H1 (cell line): ENCODE results near the gene ZNF273. TPM values are rescaled to one million over a fixed set of nuclear protein-coding genes. Genes with fewer than 3 reads are reported as not detected.

Experiments used
- EGR1 ChIP-seq: IDR thresholded peaks from 2 replicates; pipeline ENCODE4 v1.6.1; 2011; ENCODE audit warnings: low read depth, low read length, borderline replicate concordance
- EP300 ChIP-seq, 2 experiments: IDR thresholded peaks; 1 replicate in 1 of 2; 2 replicates in 1 of 2; pipeline ENCODE4 v1.6.1; 2011 to 2012; ENCODE audit warnings: low read depth in 2 of 2, low read length in 2 of 2, mild to moderate bottlenecking in 2 of 2, borderline replicate concordance in 1 of 2, inconsistent platforms in 1 of 2, moderate library complexity in 1 of 2
- YY1 ChIP-seq: IDR thresholded peaks from 2 replicates; pipeline ENCODE4 v1.6.1; 2011; ENCODE audit warnings: low read depth, mild to moderate bottlenecking, low read length
- polyA plus RNA-seq, 7 experiments: library from polyadenylated mRNA; depleted of rRNA in 3 of 7; stranded (reverse) in 5 of 7; unstranded in 2 of 7; fragments of >200 nt in 5 of 7; fragments of 200-250 nt in 2 of 7; gene quantifications; 1 replicate in 5 of 7; 2 replicates in 1 of 7; 4 replicates in 1 of 7; pipeline versions ENCODE4 v1.2.1 to v1.2.3, GENCODE V29; 2011 to 2013; ENCODE audit warnings: missing spikeins in 2 of 7, mixed read lengths in 2 of 7
- total RNA-seq: library from RNA; stranded (reverse); fragmentation: NEBNext Ultra II Directional; extraction: Animal tissue kit (Norgen Biotek cat#: 25700); gene quantifications from 2 replicates; pipeline ENCODE4 v1.2.1, GENCODE V29; 2021
- TF ChIP-seq, protein P1 (sequence below): fragments of 300-600 bp; sonication (generic); IDR thresholded peaks from 2 replicates; pipeline ENCODE4 v1.7.1; 2012; ENCODE audit warnings: low read length, moderate library complexity, mild to moderate bottlenecking, inconsistent platforms; ENCODE audit not compliant: insufficient replicate concordance
- TF ChIP-seq, protein P2 (sequence below): IDR thresholded peaks from 2 replicates; pipeline ENCODE4 v1.6.1; 2012; ENCODE audit warnings: inconsistent platforms

ZNF273 gene
- total and polyA plus RNA-seq, 2 of the 8 experiments (the other 6 are each of a cell fraction or from before 2014, with no cell fraction given), result 6.2 to 23.2 TPM

DNA sequence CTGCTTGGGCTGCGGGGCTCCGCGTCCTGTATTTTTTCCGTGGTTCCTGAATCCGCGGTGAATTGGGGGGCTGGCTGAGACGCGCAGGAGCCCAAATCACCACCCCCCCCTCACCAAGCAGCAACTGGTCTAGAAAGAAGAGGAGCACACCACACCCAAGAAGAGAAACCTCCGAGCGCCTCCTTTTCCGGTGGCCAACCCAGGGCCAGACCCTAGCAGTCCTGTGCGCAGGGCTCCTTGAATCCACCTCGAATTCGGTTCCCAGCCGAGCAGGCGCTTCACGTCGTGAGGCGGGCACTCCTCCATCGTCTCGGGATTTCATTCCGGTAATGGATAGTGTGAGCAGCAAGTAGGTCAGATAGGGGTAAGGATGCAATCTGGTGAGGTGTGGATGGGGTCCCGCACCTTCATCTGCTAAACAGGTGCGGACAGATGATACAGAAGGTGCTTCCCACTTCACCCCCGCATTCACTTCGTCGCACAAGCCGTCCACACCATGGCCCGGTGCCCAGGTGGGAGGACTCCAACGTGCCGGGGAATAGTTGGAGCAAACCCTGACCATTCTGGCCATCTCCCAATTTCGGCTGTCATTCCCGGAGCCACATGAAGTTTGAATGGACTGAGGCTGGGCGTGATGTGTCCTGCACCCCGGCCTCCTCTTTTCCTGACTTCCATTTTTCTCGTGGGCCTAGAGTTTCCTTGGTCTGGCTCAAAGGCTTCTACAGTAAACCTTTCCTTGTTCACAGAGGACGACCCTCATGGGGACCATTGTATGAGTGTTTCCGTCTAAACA lies 19.8 kb upstream of the ZNF273 start (continued):
- TF ChIP-seq, protein P1, sequence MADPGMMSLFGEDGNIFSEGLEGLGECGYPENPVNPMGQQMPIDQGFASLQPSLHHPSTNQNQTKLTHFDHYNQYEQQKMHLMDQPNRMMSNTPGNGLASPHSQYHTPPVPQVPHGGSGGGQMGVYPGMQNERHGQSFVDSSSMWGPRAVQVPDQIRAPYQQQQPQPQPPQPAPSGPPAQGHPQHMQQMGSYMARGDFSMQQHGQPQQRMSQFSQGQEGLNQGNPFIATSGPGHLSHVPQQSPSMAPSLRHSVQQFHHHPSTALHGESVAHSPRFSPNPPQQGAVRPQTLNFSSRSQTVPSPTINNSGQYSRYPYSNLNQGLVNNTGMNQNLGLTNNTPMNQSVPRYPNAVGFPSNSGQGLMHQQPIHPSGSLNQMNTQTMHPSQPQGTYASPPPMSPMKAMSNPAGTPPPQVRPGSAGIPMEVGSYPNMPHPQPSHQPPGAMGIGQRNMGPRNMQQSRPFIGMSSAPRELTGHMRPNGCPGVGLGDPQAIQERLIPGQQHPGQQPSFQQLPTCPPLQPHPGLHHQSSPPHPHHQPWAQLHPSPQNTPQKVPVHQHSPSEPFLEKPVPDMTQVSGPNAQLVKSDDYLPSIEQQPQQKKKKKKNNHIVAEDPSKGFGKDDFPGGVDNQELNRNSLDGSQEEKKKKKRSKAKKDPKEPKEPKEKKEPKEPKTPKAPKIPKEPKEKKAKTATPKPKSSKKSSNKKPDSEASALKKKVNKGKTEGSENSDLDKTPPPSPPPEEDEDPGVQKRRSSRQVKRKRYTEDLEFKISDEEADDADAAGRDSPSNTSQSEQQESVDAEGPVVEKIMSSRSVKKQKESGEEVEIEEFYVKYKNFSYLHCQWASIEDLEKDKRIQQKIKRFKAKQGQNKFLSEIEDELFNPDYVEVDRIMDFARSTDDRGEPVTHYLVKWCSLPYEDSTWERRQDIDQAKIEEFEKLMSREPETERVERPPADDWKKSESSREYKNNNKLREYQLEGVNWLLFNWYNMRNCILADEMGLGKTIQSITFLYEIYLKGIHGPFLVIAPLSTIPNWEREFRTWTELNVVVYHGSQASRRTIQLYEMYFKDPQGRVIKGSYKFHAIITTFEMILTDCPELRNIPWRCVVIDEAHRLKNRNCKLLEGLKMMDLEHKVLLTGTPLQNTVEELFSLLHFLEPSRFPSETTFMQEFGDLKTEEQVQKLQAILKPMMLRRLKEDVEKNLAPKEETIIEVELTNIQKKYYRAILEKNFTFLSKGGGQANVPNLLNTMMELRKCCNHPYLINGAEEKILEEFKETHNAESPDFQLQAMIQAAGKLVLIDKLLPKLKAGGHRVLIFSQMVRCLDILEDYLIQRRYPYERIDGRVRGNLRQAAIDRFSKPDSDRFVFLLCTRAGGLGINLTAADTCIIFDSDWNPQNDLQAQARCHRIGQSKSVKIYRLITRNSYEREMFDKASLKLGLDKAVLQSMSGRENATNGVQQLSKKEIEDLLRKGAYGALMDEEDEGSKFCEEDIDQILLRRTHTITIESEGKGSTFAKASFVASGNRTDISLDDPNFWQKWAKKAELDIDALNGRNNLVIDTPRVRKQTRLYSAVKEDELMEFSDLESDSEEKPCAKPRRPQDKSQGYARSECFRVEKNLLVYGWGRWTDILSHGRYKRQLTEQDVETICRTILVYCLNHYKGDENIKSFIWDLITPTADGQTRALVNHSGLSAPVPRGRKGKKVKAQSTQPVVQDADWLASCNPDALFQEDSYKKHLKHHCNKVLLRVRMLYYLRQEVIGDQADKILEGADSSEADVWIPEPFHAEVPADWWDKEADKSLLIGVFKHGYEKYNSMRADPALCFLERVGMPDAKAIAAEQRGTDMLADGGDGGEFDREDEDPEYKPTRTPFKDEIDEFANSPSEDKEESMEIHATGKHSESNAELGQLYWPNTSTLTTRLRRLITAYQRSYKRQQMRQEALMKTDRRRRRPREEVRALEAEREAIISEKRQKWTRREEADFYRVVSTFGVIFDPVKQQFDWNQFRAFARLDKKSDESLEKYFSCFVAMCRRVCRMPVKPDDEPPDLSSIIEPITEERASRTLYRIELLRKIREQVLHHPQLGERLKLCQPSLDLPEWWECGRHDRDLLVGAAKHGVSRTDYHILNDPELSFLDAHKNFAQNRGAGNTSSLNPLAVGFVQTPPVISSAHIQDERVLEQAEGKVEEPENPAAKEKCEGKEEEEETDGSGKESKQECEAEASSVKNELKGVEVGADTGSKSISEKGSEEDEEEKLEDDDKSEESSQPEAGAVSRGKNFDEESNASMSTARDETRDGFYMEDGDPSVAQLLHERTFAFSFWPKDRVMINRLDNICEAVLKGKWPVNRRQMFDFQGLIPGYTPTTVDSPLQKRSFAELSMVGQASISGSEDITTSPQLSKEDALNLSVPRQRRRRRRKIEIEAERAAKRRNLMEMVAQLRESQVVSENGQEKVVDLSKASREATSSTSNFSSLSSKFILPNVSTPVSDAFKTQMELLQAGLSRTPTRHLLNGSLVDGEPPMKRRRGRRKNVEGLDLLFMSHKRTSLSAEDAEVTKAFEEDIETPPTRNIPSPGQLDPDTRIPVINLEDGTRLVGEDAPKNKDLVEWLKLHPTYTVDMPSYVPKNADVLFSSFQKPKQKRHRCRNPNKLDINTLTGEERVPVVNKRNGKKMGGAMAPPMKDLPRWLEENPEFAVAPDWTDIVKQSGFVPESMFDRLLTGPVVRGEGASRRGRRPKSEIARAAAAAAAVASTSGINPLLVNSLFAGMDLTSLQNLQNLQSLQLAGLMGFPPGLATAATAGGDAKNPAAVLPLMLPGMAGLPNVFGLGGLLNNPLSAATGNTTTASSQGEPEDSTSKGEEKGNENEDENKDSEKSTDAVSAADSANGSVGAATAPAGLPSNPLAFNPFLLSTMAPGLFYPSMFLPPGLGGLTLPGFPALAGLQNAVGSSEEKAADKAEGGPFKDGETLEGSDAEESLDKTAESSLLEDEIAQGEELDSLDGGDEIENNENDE, result no peak
- TF ChIP-seq, protein P2, sequence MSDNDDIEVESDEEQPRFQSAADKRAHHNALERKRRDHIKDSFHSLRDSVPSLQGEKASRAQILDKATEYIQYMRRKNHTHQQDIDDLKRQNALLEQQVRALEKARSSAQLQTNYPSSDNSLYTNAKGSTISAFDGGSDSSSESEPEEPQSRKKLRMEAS, result no peak
- no peak for TF ChIP-seq YY1
- no peak for TF ChIP-seq EP300 (IDR thresholded peaks at IDR 0.05; ENCODE audit: borderline replicate concordance in 1 of 2, low read depth in 2 of 2, low read length in 2 of 2)
- TF ChIP-seq EGR1, result no peak
